ENCODE results near the gene SLC38A10. TPM values are rescaled to one million over a fixed set of nuclear protein-coding genes. Genes with fewer than 3 reads are reported as not detected.

The SLC38A10 gene
- polyA plus RNA-seq, 3 donors = 40.7 to 115 (median 80.2) TPM

Other genes with a start within 250 kb of the SLC38A10 start
- gene PVALEF, start 129.8 kb downstream of the SLC38A10 start, polyA plus RNA-seq = not detected
- gene AATK, start 129.1 kb downstream of the SLC38A10 start, polyA plus RNA-seq = 10 to 100 TPM in 1 of 3 donors, 1 to 10 TPM in 2; 3.9 to 13.2 (median 5.2) TPM
- gene CEP131, start 72.3 kb downstream of the SLC38A10 start, polyA plus RNA-seq = 10 to 100 TPM in 1 of 3 donors, 1 to 10 TPM in 2; 5.0 to 12.7 (median 5.4) TPM
- gene TEPSIN, start 56.3 kb downstream of the SLC38A10 start, polyA plus RNA-seq = 10 to 100 TPM; 22.7 to 24.7 (median 24.0) TPM
- gene NDUFAF8, start 56.0 kb downstream of the SLC38A10 start, polyA plus RNA-seq = 10 to 100 TPM; 17.7 to 56.3 (median 46.2) TPM
- 10 to 100 TPM in 2 of 3 donors, 1 to 10 TPM in 1; 5.6 to 14.4 (median 12.9) TPM for gene BAHCC1, start 100.2 kb upstream of the SLC38A10 start, polyA plus RNA-seq
- 1,000 to 10,000 TPM; 1,930 to 3,527 (median 2,831) TPM for gene ACTG1, start 217.5 kb upstream of the SLC38A10 start, polyA plus RNA-seq
- gene FSCN2, start 233.1 kb upstream of the SLC38A10 start, polyA plus RNA-seq = 1 to 10 TPM in 2 of 3 donors, under 1 TPM in 1; 0.21 to 4.9 (median 1.0) TPM